Neural progenitor cell (in vitro differentiated cells): ENCODE data around the gene HPRT1. TPM values are rescaled to one million over a fixed set of nuclear protein-coding genes. Genes with fewer than 3 reads are reported as not detected.

Experiments
- DNase-seq: peaks from one replicate; pipeline ENCODE4 v3.0.0-alpha.2; 2016; ENCODE audit warnings: low spot score
- H2AFZ ChIP-seq: fragments of 200-600 bp; sonication (generic); replicated peaks from 2 replicates; pipeline ENCODE4 v1.6.1; 2016; ENCODE audit warnings: antibody characterized with exemption
- H3F3A ChIP-seq: fragments of 200-600 bp; sonication (generic); 2 replicates; pipeline ENCODE4 v1.6.1; 2016; ENCODE audit warnings: antibody characterized with exemption, low read depth
- H3K27ac ChIP-seq: fragments of 200-600 bp; sonication (generic); 2 replicates; pipeline ENCODE4 v1.5.1; 2016; ENCODE audit warnings: mild to moderate bottlenecking
- H3K27me3 ChIP-seq: fragments of 200-600 bp; sonication (generic); 2 replicates; pipeline ENCODE4 v1.6.1; 2016; ENCODE audit warnings: mild to moderate bottlenecking, moderate library complexity
- H3K36me3 ChIP-seq: fragments of 200-600 bp; sonication (generic); 2 replicates; pipeline ENCODE4 v1.5.1; 2016
- H3K4me1 ChIP-seq: fragments of 200-600 bp; sonication (generic); 2 replicates; pipeline ENCODE4 v1.6.1; 2016; ENCODE audit warnings: mixed run types
- H3K4me2 ChIP-seq: fragments of 200-600 bp; sonication (generic); 2 replicates; pipeline ENCODE4 v1.6.1; 2016
- H3K4me3 ChIP-seq: fragments of 200-600 bp; sonication (generic); 2 replicates; pipeline ENCODE4 v1.5.1; 2016
- H3K79me2 ChIP-seq: fragments of 200-600 bp; sonication (generic); 2 replicates; pipeline ENCODE4 v1.6.1; 2016; ENCODE audit warnings: low read depth
- H3K9ac ChIP-seq: fragments of 200-600 bp; sonication (generic); 2 replicates; pipeline ENCODE4 v1.6.1; 2016
- H3K9me3 ChIP-seq: fragments of 200-600 bp; sonication (generic); 2 replicates; pipeline ENCODE4 v1.5.1; 2016; ENCODE audit warnings: low read depth
- H4K20me1 ChIP-seq: fragments of 200-600 bp; sonication (generic); 2 replicates; pipeline ENCODE4 v1.6.1; 2016; ENCODE audit warnings: low read depth
- H3K27ac Mint-ChIP-seq: 3 replicates; pipeline ENCODE4 v1.8.0; 2021; ENCODE audit warnings: mixed read lengths
- H3K27me3 Mint-ChIP-seq: 2 replicates; pipeline ENCODE4 v1.8.0; 2022; ENCODE audit warnings: low read depth, mild to moderate bottlenecking, inconsistent platforms, moderate library complexity, mixed read lengths; ENCODE audit not compliant: insufficient read depth
- H3K36me3 Mint-ChIP-seq: 3 replicates; pipeline ENCODE4 v1.8.0; 2021; ENCODE audit warnings: mixed read lengths
- H3K4me1 Mint-ChIP-seq: 3 replicates; pipeline ENCODE4 v1.8.0; 2021; ENCODE audit warnings: mixed read lengths
- H3K4me3 Mint-ChIP-seq: 3 replicates; pipeline ENCODE4 v1.8.0; 2021; ENCODE audit warnings: mild to moderate bottlenecking, moderate library complexity, mixed read lengths
- H3K9me3 Mint-ChIP-seq: 3 replicates; pipeline ENCODE4 v1.8.0; 2020; ENCODE audit warnings: mixed read lengths
- CTCF ChIP-seq: fragments of 200-600 bp; sonication (generic); IDR thresholded peaks from 2 replicates; pipeline ENCODE4 v1.5.1; 2017; ENCODE audit warnings: antibody characterized with exemption, mild to moderate bottlenecking
- EZH2 ChIP-seq: fragments of 200-600 bp; sonication (generic); IDR thresholded peaks from 2 replicates; pipeline ENCODE4 v1.6.1; 2017; ENCODE audit warnings: antibody characterized with exemption, mild to moderate bottlenecking, moderate library complexity
- EZH2phosphoT487 ChIP-seq: fragments of 200-600 bp; sonication (generic); IDR thresholded peaks from 2 replicates; pipeline ENCODE4 v1.6.1; 2017; ENCODE audit warnings: antibody characterized with exemption
- total RNA-seq: library from RNA; depleted of rRNA; stranded (reverse); fragments of >200 nt; gene quantifications from 2 replicates; pipeline ENCODE4 v1.2.3, GENCODE V29; 2015; ENCODE audit warnings: low replicate concordance

The HPRT1 gene
- total RNA-seq, 1 donor from 2014 or later = 20.9 TPM

DNA sequence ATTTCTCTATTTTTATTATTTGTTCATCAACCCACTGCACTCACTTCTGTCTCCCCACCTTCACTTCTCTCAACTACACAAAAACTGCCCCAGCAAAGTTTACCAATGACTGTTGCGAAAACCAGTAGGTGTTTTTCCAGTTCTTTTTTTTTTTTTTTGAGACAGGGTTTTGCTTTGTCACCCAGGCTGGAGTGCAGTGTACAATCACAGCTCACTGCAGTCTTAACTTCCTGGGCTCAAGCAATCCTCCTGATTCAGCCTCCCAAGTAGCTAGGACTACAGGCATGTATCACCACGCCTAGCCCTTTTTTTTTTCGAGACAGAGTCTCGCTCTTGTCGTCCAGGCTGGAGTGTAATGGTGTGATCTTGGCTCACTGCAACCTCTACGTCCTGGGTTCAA, 24.1 kb upstream of the HPRT1 start:
- H3K27ac Mint-ChIP-seq = no peak overlapping the region
- Histone ChIP-seq H3K4me3 (no peak overlapping the region), H3K4me2 (no peak overlapping the region), H3K36me3 (peaks cover 6% of the 10 kb centered on the region), H3F3A (no peaks in the 10 kb centered on the region), H3K27ac (no peak overlapping the region), H4K20me1 (no peaks in the 10 kb centered on the region), H3K79me2 (no peaks in the 10 kb centered on the region), H3K4me1 (no peaks in the 10 kb centered on the region), H2AFZ (no peak overlapping the region), H3K27me3 (no peaks in the 10 kb centered on the region), H3K9me3 (no peaks in the 10 kb centered on the region), H3K9ac (no peak overlapping the region)
- no peaks in the 10 kb centered on the region for H3K4me1 Mint-ChIP-seq
- TF ChIP-seq CTCF (no peak), EZH2phosphoT487 (no peak), EZH2 (no peak)
- peaks cover 2% of the 10 kb centered on the region for H3K27me3 Mint-ChIP-seq
- H3K36me3 Mint-ChIP-seq = peaks cover 42% of the 10 kb centered on the region
- no peaks in the 10 kb centered on the region for H3K9me3 Mint-ChIP-seq
- no peak for DNase-seq
- H3K4me3 Mint-ChIP-seq = no peak overlapping the region

DNA sequence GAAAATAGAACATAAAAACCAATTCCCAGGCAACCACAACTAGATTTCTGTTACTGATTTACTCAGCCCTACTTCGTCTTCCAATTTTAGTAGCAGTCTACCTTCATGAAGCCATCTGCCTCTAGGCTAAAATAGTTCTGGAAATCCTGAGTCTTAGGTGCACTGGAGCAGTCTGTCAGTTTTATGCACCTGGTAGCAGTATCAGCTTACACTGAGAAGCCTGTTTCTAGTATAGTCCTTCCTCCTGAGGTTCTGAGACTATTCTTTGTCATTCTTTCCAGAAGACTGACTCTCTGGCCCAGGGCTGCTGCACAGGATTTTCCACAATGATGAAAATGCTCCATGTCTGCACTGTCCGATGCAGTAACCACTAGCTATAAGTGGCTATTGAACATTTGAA, 16.9 kb upstream of the HPRT1 start:
- TF ChIP-seq CTCF (no peak), EZH2 (no peak), EZH2phosphoT487 (no peak)
- Histone ChIP-seq H3K9me3 (no peaks in the 10 kb centered on the region), H3K27ac (no peak overlapping the region), H3K4me1 (no peaks in the 10 kb centered on the region), H3K27me3 (no peaks in the 10 kb centered on the region), H3K4me2 (no peak overlapping the region), H3K79me2 (no peaks in the 10 kb centered on the region), H2AFZ (no peak overlapping the region), H3F3A (no peaks in the 10 kb centered on the region), H3K36me3 (no peaks in the 10 kb centered on the region), H3K9ac (no peak overlapping the region), H3K4me3 (no peak overlapping the region), H4K20me1 (no peaks in the 10 kb centered on the region)
- no peak overlapping the region for H3K27ac Mint-ChIP-seq
- H3K9me3 Mint-ChIP-seq = no peaks in the 10 kb centered on the region
- H3K27me3 Mint-ChIP-seq = no peaks in the 10 kb centered on the region
- H3K4me3 Mint-ChIP-seq = no peak overlapping the region
- DNase-seq = no peak
- peaks cover 9% of the 10 kb centered on the region for H3K36me3 Mint-ChIP-seq
- no peaks in the 10 kb centered on the region for H3K4me1 Mint-ChIP-seq

- no peak overlapping the region for H2AFZ ChIP-seq
- no peak overlapping the region for H3K4me3 ChIP-seq
- Mint-ChIP-seq H3K9me3 (no peaks in the 10 kb centered on the region), H3K27me3 (no peaks in the 10 kb centered on the region), H3K4me3 (no peak overlapping the region), H3K36me3 (peaks cover 9% of the 10 kb centered on the region), H3K27ac (no peak overlapping the region), H3K4me1 (no peaks in the 10 kb centered on the region)
- H3K79me2 ChIP-seq = no peaks in the 10 kb centered on the region
- H4K20me1 ChIP-seq = no peaks in the 10 kb centered on the region
- no peak overlapping the region for H3K4me2 ChIP-seq
- no peaks in the 10 kb centered on the region for H3K27me3 ChIP-seq
- no peak overlapping the region for H3K9ac ChIP-seq
- H3K27ac ChIP-seq = no peak overlapping the region
- no peaks in the 10 kb centered on the region for H3K4me1 ChIP-seq
- no peaks in the 10 kb centered on the region for H3K36me3 ChIP-seq
- TF ChIP-seq CTCF (no peak), EZH2phosphoT487 (no peak), EZH2 (no peak)
- H3F3A ChIP-seq = no peaks in the 10 kb centered on the region
- H3K9me3 ChIP-seq = no peaks in the 10 kb centered on the region
- DNase-seq = no peak
These were observed 16.5 kb upstream of the HPRT1 start for GRCh38 chrX:134443461-134443860.

GRCh38 chrX:134444681-134445080, 15.3 kb upstream of the HPRT1 start:
- H2AFZ ChIP-seq = no peak overlapping the region
- no peaks in the 10 kb centered on the region for H3F3A ChIP-seq
- no peak for DNase-seq
- Mint-ChIP-seq H3K4me1 (no peaks in the 10 kb centered on the region), H3K27me3 (no peaks in the 10 kb centered on the region), H3K27ac (no peak overlapping the region), H3K4me3 (no peak overlapping the region), H3K9me3 (no peaks in the 10 kb centered on the region), H3K36me3 (peaks cover 3% of the 10 kb centered on the region)
- no peak overlapping the region for H3K27ac ChIP-seq
- no peaks in the 10 kb centered on the region for H3K27me3 ChIP-seq
- H3K36me3 ChIP-seq = no peaks in the 10 kb centered on the region
- H3K4me2 ChIP-seq = no peak overlapping the region
- no peaks in the 10 kb centered on the region for H3K4me1 ChIP-seq
- no peak overlapping the region for H3K4me3 ChIP-seq
- H3K9me3 ChIP-seq = no peaks in the 10 kb centered on the region
- no peaks in the 10 kb centered on the region for H3K79me2 ChIP-seq
- no peaks in the 10 kb centered on the region for H4K20me1 ChIP-seq
- H3K9ac ChIP-seq = no peak overlapping the region
- TF ChIP-seq EZH2phosphoT487 (no peak), CTCF (no peak), EZH2 (no peak)
